ENCODE measurements around the gene GAS2L2.
"Not testable (repeated sequence)": the region's sequence is repeated elsewhere in the genome, so short reads cannot be mapped to it uniquely, and the experiment has no call there.

The GAS2L2 gene

GRCh38 chr17:35773129-35773528 lies 20.1 kb upstream of the GAS2L2 start:
- no peak for DNase-seq

- no peak for DNase-seq
Observed at GRCh38 chr17:35769895-35770486, 17.0 kb upstream of the GAS2L2 start.

- no peak for DNase-seq
Observed at GRCh38 chr17:35768797-35769196, 15.8 kb upstream of the GAS2L2 start.

GRCh38 chr17:35766903-35767510 lies 14.0 kb upstream of the GAS2L2 start:
- DNase-seq: peak; percentile 29

GRCh38 chr17:35766489-35766877 lies 13.4 kb upstream of the GAS2L2 start:
- no peak for DNase-seq

- DNase-seq: no peak
Observed at GRCh38 chr17:35765756-35766488, 12.9 kb upstream of the GAS2L2 start.

- DNase-seq: no peak
Observed at GRCh38 chr17:35765086-35765710, 12.2 kb upstream of the GAS2L2 start.

- DNase-seq: peak; percentile 91
Observed at GRCh38 chr17:35764123-35764991, 11.3 kb upstream of the GAS2L2 start.

GRCh38 chr17:35763767-35764122 lies 10.7 kb upstream of the GAS2L2 start:
- no peak for DNase-seq

- no peak for DNase-seq
Observed at GRCh38 chr17:35761601-35762000, 8.6 kb upstream of the GAS2L2 start.

- DNase-seq: no peak
Observed at GRCh38 chr17:35760587-35760986, 7.5 kb upstream of the GAS2L2 start, which contains the start of gene C17orf50. TSS of gene C17orf50 (plus strand) at chr17:35760887. CDS start at chr17:35760942, 55 bp downstream.

GRCh38 chr17:35757243-35757642 lies 4.2 kb upstream of the GAS2L2 start:
- no peak for DNase-seq

- DNase-seq: no peak
Observed at GRCh38 chr17:35752471-35752870, 568 bp downstream of the GAS2L2 start.

GRCh38 chr17:35751541-35751940 lies 1.5 kb downstream of the GAS2L2 start:
- not testable (repeated sequence) for DNase-seq

GRCh38 chr17:35750526-35751395 lies 2.3 kb downstream of the GAS2L2 start:
- no peak for DNase-seq

- no peak for DNase-seq
Observed at GRCh38 chr17:35749560-35750412, 3.3 kb downstream of the GAS2L2 start.

GRCh38 chr17:35748979-35749378 lies 4.1 kb downstream of the GAS2L2 start:
- DNase-seq: no peak

GRCh38 chr17:35748341-35748841 lies 4.6 kb downstream of the GAS2L2 start:
- no peak for DNase-seq

GRCh38 chr17:35747540-35748017 lies 5.5 kb downstream of the GAS2L2 start:
- DNase-seq: peak; percentile 80

GRCh38 chr17:35745749-35746320 lies 7.2 kb downstream of the GAS2L2 start:
- DNase-seq: no peak

Data from activated CD4-positive, alpha-beta T cell treated with anti-CD3 and anti-CD28 coated beads, Interleukin-2, amount 50 U/mL, for 16 hours (primary cell).